GM21381 (cell line): ENCODE data around the gene GDF11.

Experiments used
- ATAC-seq: cut with Tn5 transposase; IDR thresholded peaks from one replicate; pipeline ENCODE4 v1.9.1; 2021; ENCODE audit warnings: mild to moderate bottlenecking, moderate library complexity; ENCODE audit not compliant: unreplicated experiment

GDF11 gene

DNA sequence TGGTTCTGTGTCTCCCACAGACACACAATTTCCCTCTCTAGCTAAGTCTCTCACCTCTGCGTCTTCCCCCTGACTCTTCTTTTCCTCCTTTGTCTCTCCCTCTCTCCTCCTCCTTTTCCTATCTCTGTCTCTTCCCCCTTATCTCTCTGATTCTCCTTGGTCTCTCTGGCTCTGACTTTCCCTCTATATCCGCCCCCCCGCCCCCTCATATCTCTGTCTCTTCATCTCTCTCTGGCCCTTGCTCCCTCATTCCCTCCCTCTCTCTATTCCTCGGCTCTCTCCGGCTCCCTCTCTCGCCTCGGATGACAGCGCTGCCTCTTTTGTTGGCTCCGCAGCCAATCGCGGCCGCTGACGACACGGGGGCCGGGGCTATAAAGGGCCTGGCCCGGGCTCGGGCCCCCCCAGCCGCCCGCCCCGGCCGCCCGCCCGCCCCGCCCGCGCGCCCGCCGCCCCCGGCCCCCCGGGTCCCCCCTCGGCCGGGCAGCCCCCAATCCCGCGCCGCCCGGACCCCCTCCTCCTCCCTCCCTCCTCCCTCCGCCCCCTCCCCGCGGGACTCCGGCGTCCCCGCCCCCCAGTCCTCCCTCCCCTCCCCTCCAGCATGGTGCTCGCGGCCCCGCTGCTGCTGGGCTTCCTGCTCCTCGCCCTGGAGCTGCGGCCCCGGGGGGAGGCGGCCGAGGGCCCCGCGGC is at the start of gene GDF11:
Gene GDF11, plus strand, starts transcription at position 404 of the 687 bp plus-strand sequence. Its CDS starts 195 bp downstream, at position 599.
- peak; percentile 27 for ATAC-seq

DNA sequence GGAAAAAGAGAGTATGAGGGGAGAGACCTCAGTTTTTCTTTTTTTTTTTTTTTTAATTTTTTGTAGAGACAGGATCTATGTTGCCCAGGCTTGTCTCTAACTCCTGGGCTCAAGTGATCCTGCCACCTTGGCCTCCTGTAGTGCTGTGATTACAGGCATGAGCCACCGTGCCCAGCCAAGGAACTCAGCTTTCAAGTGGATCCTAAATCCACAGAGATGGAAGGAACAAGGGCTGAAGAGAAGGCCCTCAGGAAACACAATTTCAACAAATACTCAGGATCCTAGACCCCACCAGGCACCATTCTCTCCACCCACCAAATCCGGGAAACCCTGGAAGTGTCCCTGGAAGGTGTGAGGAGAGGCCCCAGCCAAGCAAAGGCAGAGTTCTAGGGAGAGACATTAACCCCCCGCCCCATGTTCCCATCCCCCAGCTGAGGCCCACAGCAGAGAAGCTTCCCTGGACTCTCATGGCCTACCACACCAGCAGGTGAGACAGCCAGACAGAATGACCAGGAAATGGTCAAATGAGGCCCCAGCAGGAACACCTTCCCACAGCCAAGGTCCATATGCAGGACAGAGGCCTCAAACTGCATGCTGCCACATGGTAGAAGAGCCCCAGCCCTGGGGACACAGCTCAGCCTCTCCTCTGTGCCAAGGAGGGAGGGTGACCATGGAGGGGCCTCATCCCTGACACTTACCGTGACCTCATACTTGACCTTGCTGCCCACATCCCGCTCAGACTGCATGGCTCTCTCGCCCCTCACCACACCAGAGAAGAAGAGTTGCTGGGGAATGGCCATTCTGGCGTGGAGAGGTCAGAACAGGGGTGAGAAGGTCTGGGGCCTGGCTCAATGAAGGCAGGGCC is 49.4 kb upstream of the GDF11 start:
- no peak for ATAC-seq

DNA sequence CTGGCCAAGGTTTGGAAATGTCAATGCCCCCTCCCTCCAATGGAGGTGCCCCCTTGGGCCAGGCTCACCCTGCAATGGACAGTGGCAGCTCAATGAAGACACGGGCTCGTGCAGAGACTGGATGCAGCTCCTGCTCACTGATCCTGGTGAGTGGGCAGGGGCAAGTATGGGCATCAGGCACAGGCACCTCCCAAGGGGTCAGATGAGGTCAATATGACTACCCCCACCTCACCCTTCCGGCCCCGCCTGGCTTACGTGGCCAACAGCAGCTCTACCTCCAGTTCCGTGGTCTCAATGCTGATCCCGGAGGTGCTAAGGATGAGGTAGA is 48.8 kb upstream of the GDF11 start:
- ATAC-seq = no peak

DNA sequence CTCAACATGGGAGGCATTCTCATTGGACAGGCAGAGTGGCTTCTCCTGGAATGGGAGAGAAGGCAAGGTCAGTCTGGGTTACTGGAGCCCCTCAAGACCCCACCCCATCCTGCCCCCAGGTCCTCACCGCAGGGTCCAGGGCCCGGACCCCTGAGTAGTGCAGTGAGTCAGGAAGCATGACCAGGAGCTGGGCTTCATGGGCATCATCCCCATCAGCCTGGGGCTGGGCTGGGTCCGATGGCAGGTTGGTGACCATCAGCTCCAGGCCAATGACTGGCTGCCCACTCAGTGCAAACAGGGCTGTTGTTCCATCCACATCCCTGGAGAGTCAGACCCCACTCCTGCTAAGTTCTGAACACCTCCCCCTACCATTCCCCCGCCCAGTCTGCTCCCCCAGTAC is 48.3 kb upstream of the GDF11 start:
- ATAC-seq = no peak

DNA sequence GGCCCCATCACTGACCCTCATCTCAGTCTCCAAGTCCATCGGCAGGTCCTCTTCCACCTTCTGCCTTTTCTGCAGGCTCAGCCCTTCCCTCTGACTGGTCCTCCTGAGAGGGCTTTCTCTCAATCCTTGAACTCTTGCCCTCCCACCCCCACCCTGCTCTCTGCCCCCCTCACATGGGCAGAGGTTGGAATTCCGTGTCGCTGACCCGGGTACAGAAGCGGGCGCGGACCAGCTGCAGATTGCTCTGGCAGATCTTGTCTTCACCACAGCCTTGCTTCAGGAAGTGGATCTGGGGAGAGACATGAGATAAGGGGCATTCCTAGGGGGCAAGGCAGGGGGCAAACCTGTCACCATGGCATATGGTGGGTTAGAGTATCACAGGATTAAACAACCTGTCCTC is 47.6 kb upstream of the GDF11 start:
- ATAC-seq = no peak

DNA sequence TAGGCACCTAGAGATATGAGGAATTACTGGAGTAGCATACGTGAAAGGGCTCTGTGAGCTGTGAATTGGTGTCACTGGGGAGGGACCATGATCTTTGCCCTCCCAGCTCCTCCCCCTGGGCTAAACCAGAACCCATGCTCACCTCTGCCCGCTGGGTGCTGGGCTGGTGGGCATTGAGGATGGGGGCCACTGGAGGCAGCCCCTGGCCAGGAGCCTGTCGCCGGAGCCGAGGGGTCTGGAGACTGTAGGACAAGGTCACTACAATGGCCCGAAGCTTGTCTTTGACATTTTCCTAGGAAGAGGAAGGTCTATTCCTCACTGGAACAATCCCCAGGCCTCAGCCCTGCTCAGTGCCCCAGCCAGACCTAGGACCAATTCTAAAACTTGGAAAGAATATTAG is 46.8 kb upstream of the GDF11 start:
- ATAC-seq = no peak

DNA sequence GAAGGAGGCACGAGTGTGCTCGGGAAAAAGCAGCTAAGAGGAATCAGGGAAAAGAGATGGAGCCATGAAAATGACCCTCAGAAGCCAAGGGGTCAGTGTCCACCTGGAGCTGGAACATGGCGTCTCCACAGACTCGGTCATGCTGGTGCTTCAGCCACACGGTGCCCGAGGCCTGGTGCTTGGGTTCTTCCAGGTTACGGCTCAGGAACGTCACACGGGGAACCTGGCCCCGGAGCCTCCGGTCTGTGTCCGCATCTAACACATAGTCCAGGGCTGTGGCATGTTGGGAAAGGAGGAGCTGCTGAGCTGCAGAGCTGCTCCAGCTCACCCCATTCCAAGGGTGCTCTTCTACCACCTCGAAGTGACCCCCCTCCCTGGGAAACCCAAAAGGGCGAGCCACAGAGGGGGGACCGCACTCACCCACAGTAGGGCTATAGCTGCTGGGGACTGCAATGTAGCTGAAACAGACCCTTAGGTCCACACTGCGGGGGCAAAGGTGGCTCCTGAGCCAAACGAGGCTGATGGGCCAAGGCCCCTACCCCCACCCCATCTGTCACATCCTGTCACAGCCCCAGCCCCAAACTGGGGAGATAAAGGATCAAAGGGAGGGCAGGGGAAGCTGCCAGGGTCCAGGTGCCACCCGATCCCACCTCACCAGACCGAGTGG is 46.0 kb upstream of the GDF11 start:
- ATAC-seq = no peak

DNA sequence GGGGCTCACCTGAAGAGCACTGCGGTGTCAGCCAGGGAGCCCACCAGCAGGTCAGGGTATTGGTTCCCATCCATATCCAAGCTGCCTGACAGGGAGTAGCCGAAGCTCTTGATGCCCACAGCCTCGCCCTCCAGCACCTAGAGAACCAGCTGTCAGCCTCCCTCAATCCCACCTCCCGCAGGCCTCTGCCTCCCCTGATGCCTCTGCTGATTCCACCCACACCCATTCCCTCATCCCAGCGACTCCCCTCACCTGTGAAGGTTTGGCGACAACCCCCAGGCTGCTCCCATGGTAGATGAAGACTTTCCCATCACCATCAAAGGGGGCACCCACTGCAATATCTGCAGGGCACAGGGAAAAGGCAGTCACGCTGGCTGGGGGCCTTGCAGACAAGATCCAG is 45.2 kb upstream of the GDF11 start:
- ATAC-seq = no peak

DNA sequence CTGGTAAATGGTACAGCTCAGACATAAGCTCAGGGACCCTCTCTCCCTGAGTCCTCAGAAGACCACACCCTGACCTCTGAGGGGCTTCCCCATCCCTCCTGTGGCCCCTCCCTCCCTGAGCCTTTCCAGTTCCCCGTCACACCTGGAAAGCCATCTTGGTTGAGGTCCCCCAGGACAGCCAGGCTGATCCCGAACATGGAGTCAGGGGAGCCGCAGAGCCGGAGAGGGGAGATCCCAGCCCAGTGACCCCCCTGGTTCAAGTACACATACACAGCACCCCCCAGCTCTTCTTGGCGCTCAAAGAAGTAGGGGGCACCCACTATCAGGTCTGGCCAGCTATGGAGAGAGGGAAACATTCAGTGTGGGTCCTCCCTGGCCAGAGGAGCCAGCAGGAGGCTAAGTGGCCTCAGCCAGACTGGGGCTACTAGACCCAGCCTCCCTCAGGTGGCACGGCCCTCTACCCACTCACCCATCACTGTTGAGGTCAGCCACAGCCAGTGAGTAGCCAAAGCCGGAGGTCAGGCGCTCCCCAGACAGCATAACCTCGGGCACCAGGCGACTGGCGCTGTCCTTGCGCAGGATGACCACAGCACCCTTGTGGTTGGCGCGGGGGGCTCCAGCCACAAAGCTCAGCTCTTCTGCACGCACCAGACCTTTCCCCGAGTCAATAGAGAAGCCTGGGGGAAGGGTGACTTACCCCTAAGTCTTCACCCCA is 44.5 kb upstream of the GDF11 start:
- no peak for ATAC-seq

DNA sequence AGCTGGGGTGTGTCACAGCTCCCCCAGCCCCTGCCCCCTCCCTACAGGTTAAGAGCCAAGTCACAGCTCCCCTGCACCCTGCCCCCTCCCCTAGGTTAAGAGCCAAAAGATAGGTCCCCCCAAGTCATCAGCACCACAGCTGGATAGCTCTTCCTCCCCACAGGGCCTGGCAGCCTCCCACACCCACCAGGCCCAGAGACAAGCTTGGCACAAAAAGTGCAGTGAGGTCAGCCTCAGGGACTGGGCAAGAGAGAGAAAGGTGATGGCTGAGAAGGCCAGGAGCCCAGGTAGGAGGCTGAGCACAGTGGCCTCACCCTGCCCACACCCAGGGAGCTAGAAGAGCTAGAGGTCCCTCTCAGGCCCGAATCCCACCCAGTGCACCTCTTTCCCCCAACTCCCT is 44.0 kb upstream of the GDF11 start:
- no peak for ATAC-seq

DNA sequence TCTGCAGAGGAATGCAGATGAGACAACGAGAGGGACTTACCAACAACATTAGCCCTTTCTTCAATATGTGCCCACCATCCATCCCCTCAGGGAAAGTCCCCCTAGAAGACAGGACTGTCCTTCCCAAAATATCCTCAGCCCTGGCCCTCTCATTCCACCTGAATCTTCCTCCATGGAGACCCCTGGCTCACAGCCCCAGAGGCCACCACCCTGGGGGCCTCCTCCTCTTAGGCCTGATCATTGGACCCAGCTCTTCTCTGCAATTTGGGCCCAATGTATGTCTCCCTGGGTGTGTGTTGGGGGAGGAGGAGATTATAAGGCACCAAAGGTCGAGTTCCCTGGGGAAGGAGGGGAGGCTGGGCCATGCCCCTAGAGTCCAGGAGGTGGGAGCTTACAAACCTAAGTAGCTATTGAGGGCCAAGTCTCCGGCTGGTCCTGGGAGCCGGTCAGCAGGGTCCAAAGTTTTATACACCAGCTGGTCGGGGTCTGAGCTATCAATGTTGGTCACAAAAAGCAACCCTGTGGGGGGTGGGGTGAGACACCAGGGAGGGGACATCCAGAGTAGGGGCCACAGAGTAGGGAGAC is 43.4 kb upstream of the GDF11 start:
- ATAC-seq = no peak

DNA sequence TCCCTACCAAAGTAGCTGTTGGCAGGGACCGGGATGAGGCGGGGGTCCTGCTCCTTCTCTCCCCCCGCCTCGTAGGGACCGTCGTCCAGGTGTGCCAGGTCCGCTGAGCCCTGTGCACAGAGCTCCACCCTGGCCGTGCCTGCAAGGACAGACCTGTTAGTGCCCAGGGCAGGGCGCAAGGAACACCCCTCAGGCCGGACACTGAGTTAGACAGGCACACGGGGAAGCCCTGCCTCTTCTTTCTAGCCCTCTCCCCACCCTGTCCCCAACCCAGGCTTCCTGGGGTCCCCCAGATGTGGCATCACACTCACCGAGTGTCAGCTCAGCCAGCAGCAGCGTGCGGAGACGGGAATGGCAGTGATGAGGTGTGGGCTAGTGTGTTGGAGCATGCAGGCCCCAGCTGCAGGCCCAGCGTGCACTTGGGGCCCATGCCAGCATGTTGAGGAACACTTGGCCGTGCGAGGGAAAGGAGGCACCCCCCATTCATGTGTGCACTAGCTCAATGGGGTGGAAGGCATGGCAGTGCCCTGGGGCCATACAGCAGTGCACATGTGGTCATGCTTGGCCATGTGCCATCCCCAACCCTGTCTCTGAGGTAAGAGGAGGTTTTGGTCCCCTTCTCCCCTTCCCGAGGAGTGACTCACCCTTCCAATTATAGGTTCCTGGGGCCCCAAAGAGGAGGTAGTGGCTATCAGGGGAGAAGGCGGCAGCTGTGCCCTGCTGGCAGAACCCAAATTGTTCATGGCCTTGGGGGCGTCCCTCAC is 42.5 kb upstream of the GDF11 start:
- ATAC-seq = no peak

DNA sequence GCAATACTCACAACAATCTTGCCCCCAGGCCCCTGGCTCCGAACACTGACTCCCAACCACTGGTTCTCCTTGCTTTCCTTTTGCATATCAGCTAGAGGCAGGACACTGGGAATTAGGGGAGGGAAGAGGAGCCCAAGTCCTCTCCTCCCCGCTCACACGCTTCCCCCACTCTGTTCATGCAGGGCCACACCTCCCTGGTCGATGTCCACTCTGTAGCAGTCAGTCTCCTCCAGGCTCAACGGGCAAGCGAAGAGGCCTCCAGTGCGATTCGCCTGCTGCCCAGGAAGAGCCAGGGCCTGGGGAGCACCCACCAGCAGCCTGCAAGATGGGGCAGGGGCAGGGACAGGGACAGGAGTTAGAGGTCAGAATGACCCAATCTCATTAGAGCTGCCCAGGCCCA is 40.1 kb upstream of the GDF11 start:
- no peak for ATAC-seq

DNA sequence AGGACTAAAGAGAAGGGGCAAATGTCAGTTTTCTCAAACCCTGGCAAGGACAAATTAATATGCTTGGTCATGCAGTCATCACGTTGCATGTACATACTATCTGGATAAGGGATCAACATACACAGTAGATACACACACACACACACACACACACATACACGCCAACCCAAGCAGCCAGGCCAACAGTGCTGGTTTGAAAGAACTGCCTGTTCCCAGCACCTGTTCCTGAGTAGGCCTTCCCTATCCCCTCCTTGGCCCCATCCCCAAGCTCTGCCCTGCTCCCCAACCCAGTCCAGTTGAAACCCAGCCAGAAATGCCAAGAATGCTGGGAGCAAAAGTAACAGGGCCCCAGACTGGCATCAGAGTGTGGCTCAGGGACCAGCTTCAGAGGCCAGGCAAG is 39.6 kb upstream of the GDF11 start:
- ATAC-seq = no peak

DNA sequence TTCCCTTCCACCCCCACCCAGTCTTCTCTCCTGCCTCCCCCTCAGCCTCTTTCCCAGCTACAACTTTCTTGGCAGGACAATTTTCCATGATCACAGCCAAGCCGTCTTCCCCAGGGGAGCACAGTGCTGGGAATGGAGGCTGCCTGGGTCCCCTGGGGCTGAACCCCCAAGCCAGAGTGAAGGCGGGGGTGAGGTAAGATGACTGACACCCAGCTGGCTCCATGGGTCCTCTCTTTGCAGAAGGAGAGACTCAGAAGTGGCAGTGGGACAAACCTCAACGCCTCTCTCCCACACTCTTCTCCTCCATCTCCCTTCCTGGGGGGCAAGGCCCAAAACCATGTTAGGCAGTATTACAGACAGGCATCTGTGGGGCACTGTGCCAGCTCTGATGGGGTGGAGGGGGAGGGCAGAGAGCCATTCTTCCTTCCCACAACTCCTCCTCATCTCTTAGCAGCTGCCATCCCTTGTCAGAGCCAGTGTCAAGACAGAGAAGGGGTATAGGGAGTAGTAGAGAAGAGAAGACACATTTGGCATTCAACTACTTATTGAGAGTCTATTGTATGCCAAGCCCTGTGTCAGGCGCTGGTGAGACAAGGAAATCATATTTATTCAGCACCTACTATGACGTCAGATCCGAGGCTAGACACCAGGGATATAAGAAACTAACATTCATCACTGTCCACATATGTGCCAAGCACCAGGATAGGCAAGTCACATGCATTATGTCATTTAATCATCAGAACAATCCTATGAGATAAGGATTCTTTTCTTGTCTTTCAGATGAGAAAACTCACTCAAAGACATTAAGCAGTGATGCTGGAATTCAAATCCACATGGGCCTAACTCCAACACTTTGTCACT is 38.8 kb upstream of the GDF11 start:
- no peak for ATAC-seq

DNA sequence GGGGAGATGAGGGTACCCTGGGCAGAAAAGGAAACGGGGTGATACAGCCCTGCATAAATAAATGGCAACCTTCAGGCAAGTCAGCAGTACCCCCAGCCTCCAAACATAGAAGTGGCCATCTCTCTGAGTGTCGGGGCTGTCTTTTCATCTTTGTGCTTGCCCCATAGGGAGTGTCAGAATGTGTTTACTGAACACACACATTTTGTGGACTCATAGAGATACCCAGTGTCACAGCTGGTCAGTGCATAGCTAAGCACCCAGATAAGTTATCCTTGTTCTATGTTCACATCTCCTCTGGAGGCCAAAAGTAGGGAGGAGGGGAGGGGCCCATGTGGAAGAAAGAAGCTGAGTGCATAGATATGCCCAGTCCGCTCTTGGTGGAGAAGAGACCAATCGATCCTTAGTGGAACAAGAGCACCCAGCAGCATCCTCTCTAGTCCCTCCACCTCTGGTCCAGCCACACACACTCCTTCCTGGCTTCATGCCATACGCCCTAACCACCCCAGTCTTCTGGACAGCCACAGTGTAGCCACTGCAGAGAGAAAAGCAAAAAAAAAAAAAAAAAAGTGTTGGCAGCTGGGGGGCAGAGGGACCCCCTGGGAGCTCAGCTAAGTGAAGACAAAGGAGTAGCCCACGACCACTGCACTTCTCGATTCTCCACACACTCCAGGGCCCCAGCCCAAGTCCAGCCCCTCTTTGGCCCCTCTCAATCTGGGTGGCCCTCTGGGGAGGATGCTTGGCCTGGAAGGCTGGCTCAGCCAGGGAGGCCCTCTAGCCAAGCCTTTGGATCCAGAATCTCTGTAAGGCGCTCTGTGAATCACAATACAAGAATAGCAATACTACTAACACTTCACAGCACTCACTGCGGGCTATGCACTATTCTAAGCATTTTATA is 37.9 kb upstream of the GDF11 start:
- no peak for ATAC-seq

DNA sequence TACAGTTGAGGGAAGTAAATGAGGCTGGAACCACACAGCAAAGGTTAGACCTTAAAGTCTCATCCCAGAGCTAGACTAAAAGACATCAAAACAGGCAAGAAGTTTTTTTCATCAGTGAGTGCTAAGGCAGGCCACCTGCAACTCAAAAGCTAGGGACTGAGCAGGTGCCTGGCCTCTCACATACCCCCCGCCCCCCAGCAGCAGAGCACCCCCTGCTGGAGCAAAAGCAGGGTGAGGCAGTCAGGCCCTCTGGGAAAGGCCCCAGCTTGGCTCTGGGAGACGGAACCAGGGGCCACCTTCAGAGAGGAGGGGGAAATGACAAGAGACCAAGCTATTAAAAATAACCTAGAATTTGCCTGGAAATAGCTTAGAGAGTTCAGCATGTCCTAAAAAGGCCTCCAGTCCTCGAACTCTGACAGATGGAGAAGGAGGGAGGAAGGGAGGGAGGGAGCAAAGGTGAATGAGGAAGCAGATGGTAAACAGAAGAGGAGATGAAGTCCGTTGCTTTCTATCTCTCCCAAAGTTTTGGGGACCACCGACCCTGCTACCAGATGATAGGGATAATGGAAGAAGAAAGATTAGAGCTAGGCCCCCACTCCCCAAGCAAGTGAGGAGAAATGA is 37.0 kb upstream of the GDF11 start:
- no peak for ATAC-seq
